Activated CD4-positive, alpha-beta T cell treated with anti-CD3 and anti-CD28 coated beads, Interleukin-2, amount 50 U/mL, for 1 hour (primary cell): ENCODE results near the gene CNTN1.
"Not testable (repeated sequence)": the region's sequence is repeated elsewhere in the genome, so short reads cannot be mapped to it uniquely, and the experiment has no call there.

Experiments used
- DNase-seq: peaks from one replicate; pipeline ENCODE4 v3.0.0-alpha.2; 2020

Gene CNTN1

GRCh38 chr12:41055875-41056577, 363.8 kb downstream of the CNTN1 start:
- no peak for DNase-seq

DNA sequence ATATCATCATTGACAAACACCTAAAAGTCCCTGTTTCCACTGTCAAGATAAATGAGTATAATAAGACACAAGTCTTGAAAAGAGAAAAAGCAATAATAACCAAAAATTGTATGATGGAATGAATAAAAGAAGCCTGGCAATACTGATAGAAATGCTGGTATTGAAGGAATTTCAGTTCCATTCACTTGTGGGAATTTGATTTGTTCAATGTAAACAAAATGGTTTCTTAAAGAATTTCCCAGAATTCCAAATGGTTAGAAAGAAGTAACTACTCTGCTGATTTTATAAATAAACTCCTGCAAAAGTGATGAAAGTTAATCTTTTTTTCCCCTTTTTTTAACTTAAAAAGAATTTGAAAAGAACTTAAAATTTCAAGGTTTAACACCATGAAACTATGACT, 366.0 kb downstream of the CNTN1 start:
- DNase-seq = no peak

GRCh38 chr12:41061192-41061591, 369.0 kb downstream of the CNTN1 start:
- DNase-seq = no peak

DNA sequence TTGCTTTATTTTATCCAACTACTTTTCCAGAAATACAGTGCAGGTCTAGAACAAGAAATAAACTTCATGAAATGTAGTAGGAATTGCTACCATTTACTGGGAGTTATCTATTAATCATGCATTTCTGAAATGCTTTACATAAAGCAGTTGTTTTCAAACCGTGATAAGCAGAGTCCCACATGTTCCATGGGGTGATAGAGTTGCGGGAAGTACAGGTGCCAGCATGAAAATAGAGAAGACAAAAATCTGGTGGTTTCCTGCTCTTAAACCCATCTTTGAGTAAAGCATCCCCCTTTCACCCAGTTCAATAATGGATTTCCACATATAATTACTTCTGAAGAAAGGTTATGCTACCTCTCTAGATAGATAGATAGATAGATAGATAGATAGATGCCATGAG, 372.2 kb downstream of the CNTN1 start:
- no peak for DNase-seq

DNA sequence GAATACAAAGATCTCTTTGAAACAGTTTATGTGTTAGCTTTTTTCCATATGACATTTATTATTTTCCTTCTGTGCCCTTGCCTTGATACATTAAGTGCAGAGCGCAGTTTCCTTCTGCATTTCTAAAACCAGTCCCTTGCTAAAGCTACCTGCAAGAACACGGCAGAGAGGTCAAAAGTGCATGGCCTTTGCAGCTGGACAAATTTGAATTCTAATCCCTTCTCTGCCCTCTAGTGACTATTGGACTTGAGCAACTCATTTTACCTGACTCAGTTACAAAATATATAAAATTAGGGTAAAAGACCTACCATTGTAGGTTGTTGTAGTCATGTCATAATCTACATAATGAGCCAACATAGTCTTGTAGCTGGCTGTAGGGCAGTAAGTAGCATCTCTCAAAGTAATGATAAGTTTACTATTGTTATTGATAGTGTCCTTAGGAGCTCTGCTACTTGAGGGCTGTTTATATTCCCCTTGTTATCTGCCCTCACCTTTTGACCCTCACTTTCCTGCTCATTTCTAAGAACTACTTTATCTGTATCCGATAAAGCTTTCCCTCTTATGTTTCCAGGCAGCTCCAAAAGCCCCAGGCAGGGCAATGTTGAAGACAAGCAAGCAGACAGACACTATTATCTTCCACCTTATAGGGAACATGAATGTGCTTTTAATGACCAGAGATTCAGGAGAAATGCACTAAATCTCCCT, 375.9 kb downstream of the CNTN1 start:
- DNase-seq = no peak

DNA sequence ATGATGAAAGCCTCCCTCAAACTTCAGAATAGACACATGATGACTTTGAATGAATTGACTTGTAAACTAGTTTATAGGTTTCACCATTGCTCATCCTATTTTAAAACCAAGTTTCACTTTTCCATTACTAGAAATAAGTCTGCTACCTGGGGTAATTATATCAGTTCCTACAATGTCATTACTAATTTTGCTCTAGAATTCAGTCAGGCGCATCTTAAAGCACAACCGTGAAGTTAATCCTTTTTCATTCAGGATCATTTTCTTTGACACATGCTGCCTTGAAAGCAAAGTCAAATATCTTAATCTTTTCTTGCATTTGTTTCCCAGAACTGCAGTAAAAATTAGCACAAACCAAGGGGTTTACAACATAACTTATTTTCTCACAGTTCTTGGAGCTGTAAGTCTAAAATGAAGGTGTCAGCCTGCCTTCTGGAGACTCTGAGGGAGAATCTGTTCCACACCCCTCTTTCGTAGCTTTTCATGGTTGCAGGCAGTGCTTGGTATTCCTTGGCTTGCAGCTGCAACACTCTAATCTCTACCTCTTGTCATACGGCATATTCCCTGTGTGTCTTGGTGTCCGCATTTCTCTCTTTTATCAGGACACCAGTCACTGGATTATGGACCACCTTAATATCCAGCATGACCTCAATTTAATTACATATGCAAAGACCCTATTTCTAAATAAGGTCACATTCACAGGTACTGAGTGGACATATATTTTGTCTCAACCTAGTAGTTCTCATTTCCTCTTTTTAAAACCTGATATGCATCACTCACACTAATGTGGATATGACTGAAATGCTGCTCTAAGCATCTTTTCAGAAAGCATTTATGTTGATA, 381.6 kb downstream of the CNTN1 start:
- no peak for DNase-seq

GRCh38 chr12:41074473-41074769, 382.2 kb downstream of the CNTN1 start:
- no peak for DNase-seq

GRCh38 chr12:41076114-41076513, 383.9 kb downstream of the CNTN1 start:
- DNase-seq = no peak

GRCh38 chr12:41081241-41081640, 389.0 kb downstream of the CNTN1 start:
- not testable (repeated sequence) for DNase-seq

GRCh38 chr12:41089438-41089837, 397.2 kb downstream of the CNTN1 start:
- no peak for DNase-seq

GRCh38 chr12:41092115-41092514, 399.9 kb downstream of the CNTN1 start:
- DNase-seq = no peak

DNA sequence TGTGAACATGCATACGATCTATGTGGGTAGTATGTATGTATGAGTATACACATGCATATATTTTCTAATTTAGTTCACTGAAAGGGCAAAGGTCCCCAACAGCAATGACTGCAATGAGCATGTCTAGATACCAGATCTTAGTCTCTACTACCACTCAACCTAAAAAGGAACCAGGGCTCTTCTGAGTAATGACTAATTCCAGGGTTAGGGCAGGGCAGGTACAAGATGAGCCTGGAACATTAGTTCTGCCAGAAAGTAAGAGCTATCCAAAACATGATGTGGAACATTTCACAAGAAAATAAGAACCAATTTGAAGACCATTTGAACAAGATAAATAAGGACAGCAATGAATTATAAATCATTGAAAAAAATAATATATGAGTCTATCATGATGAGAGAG, 404.6 kb downstream of the CNTN1 start:
- DNase-seq = no peak

- DNase-seq = no peak
These were observed 408.3 kb downstream of the CNTN1 start for GRCh38 chr12:41100572-41100971.

DNA sequence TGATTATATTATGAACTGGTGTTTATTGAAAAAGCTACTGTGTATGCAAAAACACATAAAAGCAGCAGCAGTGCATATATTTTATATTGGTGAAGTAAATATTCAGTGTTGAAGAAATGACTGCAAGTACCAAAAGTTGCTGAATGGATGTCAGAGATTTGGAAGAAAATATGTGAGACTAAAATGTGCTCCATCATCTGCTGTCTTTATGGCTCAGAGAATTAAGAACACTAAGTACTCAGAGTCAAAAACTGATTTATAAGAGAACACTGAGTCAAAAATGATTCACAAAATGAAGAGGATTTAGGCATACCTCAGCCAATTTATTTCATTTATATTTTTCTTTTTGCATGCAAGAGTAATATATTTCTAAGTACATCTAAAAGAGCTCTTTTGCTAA, 409.6 kb downstream of the CNTN1 start:
- no peak for DNase-seq

GRCh38 chr12:41103614-41104013, 411.4 kb downstream of the CNTN1 start:
- DNase-seq = no peak

GRCh38 chr12:41106315-41106714, 414.1 kb downstream of the CNTN1 start:
- DNase-seq = no peak

DNA sequence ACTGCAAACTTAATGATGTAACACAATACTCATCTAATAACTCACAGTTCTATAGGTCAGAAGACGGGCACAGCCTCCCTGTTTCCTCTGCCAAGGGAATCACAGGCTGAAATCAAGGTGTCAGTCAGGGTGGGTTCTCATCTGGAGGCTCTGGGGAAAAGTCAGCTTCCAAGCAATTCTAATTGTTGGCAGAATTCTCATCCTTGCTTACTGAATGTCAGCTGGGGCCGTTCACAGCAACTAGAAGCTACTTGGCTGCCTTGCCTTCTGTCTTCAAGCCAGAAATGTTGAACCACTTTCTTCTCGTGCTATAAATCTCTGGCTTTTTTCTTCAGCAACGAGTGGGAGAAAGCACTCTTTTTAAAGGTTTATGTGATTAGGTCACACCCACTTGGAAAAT, 415.8 kb downstream of the CNTN1 start:
- DNase-seq = no peak

- no peak for DNase-seq
These were observed 420.7 kb downstream of the CNTN1 start for GRCh38 chr12:41112903-41113302.

- DNase-seq = no peak
These were observed 428.0 kb downstream of the CNTN1 start for GRCh38 chr12:41120211-41120610.

GRCh38 chr12:41121374-41121773, 429.1 kb downstream of the CNTN1 start:
- DNase-seq = no peak
